NCI-H2171 (cell line): ENCODE data around the gene ACTR5.
A peak's percentile ranks its signal among the peaks of the same experiment; 100 is the strongest.
"Not testable (repeated sequence)": the region's sequence is repeated elsewhere in the genome, so short reads cannot be mapped to it uniquely, and the experiment has no call there.

Source experiments
- DNase-seq: peaks from one replicate; lab custom pipeline; 2025; lab: John Stamatoyannopoulos, UW

ACTR5 gene

GRCh38 chr20:38764567-38765318 lies 16.5 kb downstream of the ACTR5 start:
- no peak for DNase-seq

GRCh38 chr20:38766071-38766470 lies 17.8 kb downstream of the ACTR5 start:
- DNase-seq, result no peak

- DNase-seq, result no peak
Observed at GRCh38 chr20:38769376-38770295, 21.4 kb downstream of the ACTR5 start.

- no peak for DNase-seq
Observed at GRCh38 chr20:38770546-38770945, 22.3 kb downstream of the ACTR5 start.

- DNase-seq, result no peak
Observed at GRCh38 chr20:38770970-38771369, 22.7 kb downstream of the ACTR5 start.

DNA sequence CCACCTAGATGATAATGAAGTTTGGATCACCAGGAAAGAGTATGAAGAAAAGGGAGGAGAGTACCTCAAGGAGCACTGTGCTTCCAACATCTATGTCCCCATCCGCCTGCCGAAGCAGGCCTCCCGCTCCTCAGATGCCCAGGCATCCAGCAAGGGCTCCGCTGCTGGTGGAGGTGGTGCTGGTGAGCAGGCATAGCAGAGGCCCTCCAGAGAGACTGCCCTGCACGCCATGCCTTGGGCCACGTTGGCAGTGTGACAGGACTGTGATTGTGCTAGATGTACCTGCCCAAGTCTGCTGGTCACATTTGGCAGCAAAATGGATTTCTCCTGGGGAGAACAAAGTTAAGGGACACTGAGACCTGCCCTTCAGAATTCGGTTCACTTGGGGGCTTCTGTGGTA lies 23.4 kb downstream of the ACTR5 start:
- DNase-seq, result no peak

DNA sequence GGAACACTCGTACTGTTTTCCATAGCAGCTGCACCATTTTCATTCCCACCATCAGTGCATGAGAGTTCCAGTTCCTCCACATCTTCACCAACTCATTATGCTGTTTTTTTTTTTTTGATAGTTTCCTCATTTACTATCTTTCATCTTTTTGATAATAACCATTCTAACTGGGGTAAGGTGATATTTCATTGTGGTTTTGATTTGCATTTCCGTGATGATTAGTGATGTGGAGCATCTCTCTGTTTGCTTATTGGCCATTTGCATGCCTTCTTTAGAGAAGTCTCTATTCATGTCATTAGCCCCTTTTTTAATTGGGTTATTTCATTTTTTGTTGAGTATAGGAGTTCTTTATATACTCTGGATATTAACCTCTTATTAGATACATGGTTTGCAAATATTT lies 25.9 kb downstream of the ACTR5 start:
- DNase-seq, result no peak

DNA sequence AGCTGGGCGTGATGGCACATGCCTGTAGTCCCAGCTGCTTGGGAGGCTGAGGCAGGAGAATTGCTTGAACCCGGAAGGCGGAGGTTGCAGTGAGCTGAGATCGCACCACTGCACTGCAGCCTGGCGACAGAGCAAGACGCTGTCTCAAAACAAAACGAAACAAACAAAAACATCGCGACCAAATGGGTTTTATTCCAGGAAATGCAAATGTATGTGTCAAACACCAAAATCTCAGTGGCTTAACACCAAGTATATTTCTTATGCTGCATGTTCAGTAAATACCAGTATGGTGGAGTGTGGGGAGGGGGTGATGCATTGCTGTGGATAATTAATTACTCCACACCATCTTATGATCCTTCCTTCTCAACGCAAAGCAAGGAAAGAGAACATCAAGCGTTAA lies 28.1 kb downstream of the ACTR5 start:
- no peak for DNase-seq

DNA sequence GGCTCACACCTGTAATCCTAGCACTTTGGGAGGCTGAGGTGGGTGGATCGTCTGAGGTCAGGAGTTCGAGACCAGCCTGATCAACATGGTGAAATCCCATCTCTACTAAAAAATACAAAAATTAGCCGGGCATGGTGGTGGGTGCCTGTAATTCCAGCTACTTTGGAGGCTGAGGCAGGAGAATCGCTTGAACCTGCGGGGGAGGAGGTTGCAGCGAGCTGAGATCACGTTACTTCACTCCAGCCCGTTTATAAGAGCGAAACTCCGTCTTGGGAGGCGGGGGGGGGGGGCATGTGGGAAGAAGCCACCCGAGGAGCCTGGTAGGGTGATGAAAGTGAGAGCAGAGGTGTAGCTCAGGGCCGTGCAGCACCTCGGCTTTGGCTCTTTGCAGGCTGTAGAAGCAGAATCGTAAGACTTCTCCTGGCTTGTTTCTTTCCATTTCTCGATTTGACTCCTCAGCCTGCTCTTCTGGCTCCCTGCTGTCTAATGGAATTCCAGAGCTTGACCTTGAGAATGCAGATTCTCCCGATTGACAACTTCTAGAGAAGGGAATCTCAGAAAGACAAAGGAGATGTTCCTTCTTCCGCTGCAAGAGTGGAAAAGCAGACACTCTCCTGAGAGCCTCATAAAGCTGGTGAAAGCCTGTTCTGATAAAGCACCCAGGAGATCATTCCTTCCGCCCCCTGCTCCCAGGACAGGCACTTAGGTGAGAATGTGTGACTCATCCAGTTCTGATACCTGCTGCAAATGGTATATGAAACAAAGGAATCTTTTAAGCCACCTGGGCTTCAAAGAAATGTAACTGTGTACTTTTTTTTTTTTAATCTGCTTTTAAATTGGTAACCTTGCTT lies 31.2 kb downstream of the ACTR5 start:
- DNase-seq, result no peak

DNA sequence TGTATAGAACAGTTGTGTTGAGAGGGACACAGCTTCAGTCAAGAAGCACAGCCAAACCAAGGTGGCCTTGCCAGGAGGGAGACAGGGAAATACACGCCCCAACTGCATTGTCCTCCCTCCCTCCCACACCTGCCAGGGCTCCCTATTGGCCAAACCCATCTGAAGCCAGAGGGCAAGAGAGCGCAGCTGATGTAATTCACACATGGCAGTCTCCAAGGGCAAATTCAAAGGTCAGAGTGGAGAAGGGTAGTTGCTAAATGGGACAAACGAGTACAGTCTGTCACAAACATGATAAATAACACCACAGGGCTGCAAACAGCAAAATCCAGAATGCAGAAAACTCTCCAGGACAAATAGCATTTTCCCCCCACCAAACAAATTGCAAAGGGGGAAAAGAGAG lies 34.0 kb downstream of the ACTR5 start:
- no peak for DNase-seq

- no peak for DNase-seq
Observed at GRCh38 chr20:38787870-38788269, 39.6 kb downstream of the ACTR5 start.

GRCh38 chr20:38789503-38790199 lies 41.4 kb downstream of the ACTR5 start:
- peak; percentile 24 for DNase-seq

DNA sequence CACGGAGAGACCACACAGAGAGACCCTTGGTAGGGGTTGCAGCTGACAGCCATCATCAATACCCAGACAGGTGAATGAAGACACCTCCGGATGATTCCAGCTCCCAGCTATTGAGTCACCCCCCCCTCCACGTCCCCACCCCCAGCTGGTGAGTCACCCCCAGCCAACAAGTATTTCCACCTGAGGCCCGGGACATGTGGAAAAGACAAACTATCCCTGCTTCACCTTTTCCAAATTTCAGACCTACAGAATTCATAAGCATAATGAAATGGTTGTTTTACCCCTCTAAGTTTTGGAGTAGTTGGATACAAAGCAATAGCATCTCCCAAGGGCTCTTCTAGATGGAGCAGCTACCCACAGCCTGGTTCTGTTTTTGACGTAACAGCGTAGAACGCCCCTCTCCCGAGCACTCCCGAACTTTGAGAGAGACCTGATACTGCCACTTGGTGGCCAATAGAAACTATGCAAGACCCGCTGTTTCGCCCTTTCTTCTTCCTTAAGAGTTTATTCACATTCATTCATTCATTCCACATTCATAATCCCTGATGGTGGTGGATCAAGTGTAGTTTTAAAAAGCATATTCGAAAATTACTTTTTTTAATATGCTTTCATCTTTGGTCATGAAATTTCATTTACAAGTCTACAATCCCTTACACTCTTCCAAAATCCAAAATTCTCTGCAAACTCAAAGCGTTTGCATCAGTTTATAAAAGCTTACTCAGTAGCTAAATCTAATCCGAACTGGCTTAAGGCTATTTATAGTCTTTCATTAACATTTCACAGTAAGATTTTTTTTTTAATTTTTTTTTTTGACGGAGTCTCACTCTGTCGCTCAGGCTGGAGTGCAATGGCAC lies 42.2 kb downstream of the ACTR5 start:
- peak; percentile 56 for DNase-seq

GRCh38 chr20:38791291-38791690 lies 43.0 kb downstream of the ACTR5 start:
- DNase-seq, result no peak

GRCh38 chr20:38791940-38792339 lies 43.7 kb downstream of the ACTR5 start:
- DNase-seq, result no peak

- not testable (repeated sequence) for DNase-seq
Observed at GRCh38 chr20:38794057-38794456, 45.8 kb downstream of the ACTR5 start.

DNA sequence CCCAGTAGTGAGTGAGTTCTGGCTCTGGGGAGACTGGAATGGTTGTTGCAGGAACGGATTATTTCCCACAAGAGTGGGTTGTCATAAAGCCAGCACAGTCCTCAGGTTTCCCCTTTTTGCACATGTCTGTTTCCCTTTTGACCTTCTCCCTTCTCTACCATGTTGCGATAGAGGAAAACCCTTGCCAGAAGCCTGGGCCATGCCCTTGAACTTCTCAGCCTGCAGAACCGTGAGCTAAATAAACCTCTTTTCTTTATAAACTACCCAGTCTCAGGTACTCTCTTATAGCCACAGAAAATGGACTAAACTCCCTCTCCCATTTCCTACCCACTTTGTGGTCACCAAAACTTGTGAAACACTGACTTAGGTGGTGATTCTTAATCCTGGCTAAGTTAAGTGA lies 50.0 kb downstream of the ACTR5 start:
- no peak for DNase-seq

GRCh38 chr20:38799203-38799602 lies 50.9 kb downstream of the ACTR5 start:
- no peak for DNase-seq

DNA sequence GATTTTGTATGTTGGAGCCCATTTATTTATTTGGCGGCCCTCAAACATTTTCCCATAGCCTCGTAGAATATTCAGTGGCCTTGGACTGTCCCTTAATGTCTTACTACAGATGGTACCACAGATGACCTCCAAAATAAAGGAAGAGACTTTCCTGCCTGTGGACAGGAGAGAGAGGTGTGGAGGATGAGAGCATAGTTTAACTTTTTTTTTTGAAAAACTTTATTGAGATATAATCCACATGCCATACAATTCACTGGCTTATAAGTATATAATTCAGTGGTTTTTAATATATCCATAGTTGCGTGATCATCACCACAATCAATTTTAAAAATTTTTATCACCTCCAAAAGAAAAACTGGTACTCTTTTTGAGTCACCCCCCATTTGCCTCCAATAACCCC lies 52.6 kb downstream of the ACTR5 start:
- no peak for DNase-seq

DNA sequence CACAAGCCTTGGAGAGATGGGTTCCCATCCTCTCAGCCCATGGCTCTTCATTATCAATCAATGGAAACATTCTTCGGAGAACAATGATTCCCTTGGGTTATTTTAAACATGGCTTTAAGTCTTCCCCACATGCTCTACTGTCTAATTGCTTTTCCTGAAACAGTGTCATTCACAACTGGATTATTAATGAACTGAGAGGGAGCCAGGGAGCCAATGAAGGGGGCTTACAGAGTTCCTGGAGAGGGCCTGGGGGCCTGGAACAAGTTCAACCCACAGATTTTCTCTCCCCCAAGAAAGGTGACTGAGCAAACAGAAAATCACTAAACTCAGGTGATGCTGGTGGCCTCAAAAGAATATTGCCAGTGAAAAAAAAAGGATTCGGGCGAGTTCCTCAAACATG lies 56.0 kb downstream of the ACTR5 start:
- DNase-seq, result no peak
